Endothelial cell of umbilical vein (primary cell): ENCODE results near the gene CCDC6. TPM values are rescaled to one million over a fixed set of nuclear protein-coding genes. Genes with fewer than 3 reads are reported as not detected.

Experiments
- BruUV-seq: library from RNA; stranded (reverse); fragments of 400-500 nt; replicated peaks from 2 replicates; lab custom pipeline; 2021; lab: Mats Ljungman, UMichigan
- CTCF ChIA-PET: fragments of 300-600, 350-600 bp; sonication (Branson Sonifier 250); formaldehyde crosslinking; loops from one replicate; lab custom pipeline; 2021; ENCODE audit warnings: antibody characterized with exemption, inconsistent platforms; lab: Charles Lee
- POLR2A ChIA-PET: fragments of 300-600, 350-600 bp; sonication (Branson Sonifier 250); formaldehyde crosslinking; loops from one replicate; lab custom pipeline; 2021; ENCODE audit warnings: antibody characterized with exemption, inconsistent platforms; lab: Charles Lee
- DNase-seq: peaks from one replicate; pipeline ENCODE4 v3.0.0-alpha.2; 2011; ENCODE audit warnings: low read depth, low spot score
- FAIRE-seq: peaks from 2 replicates; lab custom pipeline; 2011; peaks lifted over from hg19 to GRCh38; lab: Jason Lieb, UNC
- H2AFZ ChIP-seq: 2 replicates; pipeline ENCODE4 v1.6.0; 2012; ENCODE audit warnings: low read depth, low read length, control low read depth, inconsistent platforms
- H3K27ac ChIP-seq: 2 replicates; pipeline ENCODE4 v1.5.1; 2011; ENCODE audit warnings: low read depth, mild to moderate bottlenecking, control low read depth, low read length, moderate library complexity; ENCODE audit not compliant: insufficient read depth
- H3K27me3 ChIP-seq, 2 experiments: 2 replicates each; pipeline versions ENCODE4 v1.6.0 to v1.6.1; 2011; ENCODE audit warnings: low read length in 2 of 2, mixed read lengths in 1 of 2; ENCODE audit not compliant: control insufficient read depth in 2 of 2, insufficient read depth in 2 of 2
- H3K36me3 ChIP-seq, 2 experiments: 2 replicates in 1 of 2; 3 replicates in 1 of 2; pipeline ENCODE4 v1.5.1; 2011; ENCODE audit warnings: low read length in 2 of 2, mild to moderate bottlenecking in 1 of 2, moderate library complexity in 1 of 2; ENCODE audit not compliant: control insufficient read depth in 2 of 2, insufficient read depth in 2 of 2; ENCODE audit errors: extremely low read depth in 1 of 2
- H3K4me1 ChIP-seq: 3 replicates; pipeline ENCODE4 v1.5.1; 2011; ENCODE audit warnings: mild to moderate bottlenecking, low read length; ENCODE audit not compliant: control insufficient read depth, insufficient read depth; ENCODE audit errors: extremely low read depth
- H3K4me2 ChIP-seq: 2 replicates; pipeline ENCODE4 v1.6.1; 2011; ENCODE audit warnings: low read length, control low read depth, mixed read lengths; ENCODE audit not compliant: insufficient read depth
- H3K4me3 ChIP-seq, 3 experiments: fragments of 200-600 bp in 1 of 3; sonication (generic), shearing (Covaris generic) in 1 of 3; replicated peaks in 1 of 3; 2 replicates each; pipeline ENCODE4 v1.5.1; 2011 to 2016; ENCODE audit warnings: control low read depth in 3 of 3, low read length in 3 of 3, mild to moderate bottlenecking in 2 of 3, inconsistent platforms in 1 of 3, low read depth in 1 of 3, moderate library complexity in 1 of 3; ENCODE audit not compliant: insufficient read depth in 1 of 3
- H3K79me2 ChIP-seq: 2 replicates; pipeline ENCODE4 v1.6.0; 2012; ENCODE audit warnings: low read length, inconsistent platforms; ENCODE audit not compliant: control insufficient read depth, insufficient read depth
- H3K9ac ChIP-seq: replicated peaks from 2 replicates; pipeline ENCODE3; 2011; ENCODE audit warnings: low read length, control low read depth; ENCODE audit not compliant: insufficient read depth; ENCODE audit errors: extremely low read depth
- H3K9me1 ChIP-seq: replicated peaks from 3 replicates; pipeline ENCODE4 v1.6.0; 2011; ENCODE audit warnings: mild to moderate bottlenecking, low read length; ENCODE audit not compliant: control insufficient read depth, insufficient read depth; ENCODE audit errors: extremely low read depth
- H3K9me3 ChIP-seq: replicated peaks from 2 replicates; pipeline ENCODE4 v1.5.1; 2012; ENCODE audit warnings: low read length, inconsistent platforms; ENCODE audit not compliant: control insufficient read depth, insufficient read depth
- H4K20me1 ChIP-seq: replicated peaks from 2 replicates; pipeline ENCODE3; 2011; ENCODE audit warnings: mild to moderate bottlenecking, low read length; ENCODE audit not compliant: control insufficient read depth, insufficient read depth; ENCODE audit errors: extremely low read depth
- EZH2 ChIP-seq: IDR thresholded peaks from 2 replicates; pipeline ENCODE4 v1.6.1; 2012; ENCODE audit warnings: borderline replicate concordance, low read depth, mild to moderate bottlenecking, moderate library complexity, low read length, inconsistent platforms; ENCODE audit not compliant: severe bottlenecking
- FOS ChIP-seq: IDR thresholded peaks from 2 replicates; pipeline ENCODE4 v1.6.1; 2011; ENCODE audit warnings: mild to moderate bottlenecking, low read length, moderate library complexity, borderline replicate concordance; ENCODE audit not compliant: insufficient read depth
- GATA2 ChIP-seq: IDR thresholded peaks from 2 replicates; pipeline ENCODE4 v1.7.0; 2011; ENCODE audit warnings: low read depth, mild to moderate bottlenecking, moderate library complexity, mixed read lengths, low read length; ENCODE audit not compliant: insufficient read length, insufficient read depth
- JUN ChIP-seq: IDR thresholded peaks from 2 replicates; pipeline ENCODE4 v1.6.1; 2011; ENCODE audit warnings: borderline replicate concordance, low read depth; ENCODE audit not compliant: insufficient read length, insufficient read depth
- MYC ChIP-seq: IDR thresholded peaks from one replicate; pipeline ENCODE4 v1.6.1; 2011; ENCODE audit warnings: mild to moderate bottlenecking, low read depth, low read length
- POLR2A ChIP-seq: IDR thresholded peaks from 2 replicates; pipeline ENCODE4 v1.6.1; 2012; ENCODE audit warnings: low read depth, mild to moderate bottlenecking, control low read depth, low read length
- POLR2AphosphoS5 ChIP-seq: IDR thresholded peaks from 2 replicates; pipeline ENCODE4 v1.6.1; 2012; ENCODE audit warnings: low read depth, mild to moderate bottlenecking, control low read depth, low read length, moderate library complexity; ENCODE audit not compliant: insufficient read depth
- dilution Hi-C: fragments of 300-500 bp; cut with MboI; formaldehyde crosslinking; loops from one replicate; pipeline ENCODE4 v1.15.0; 2019; ENCODE audit warnings: low sequenced_read_pairs; ENCODE audit not compliant: extremely low pct_ligation_motif_present
- intact Hi-C: fragments of 100-400 bp; cut with micrococcal nuclease; formaldehyde crosslinking; loops from one replicate; pipeline ENCODE4 v1.10.0; 2022
- polyA plus RNA-seq, 4 experiments: library from polyadenylated mRNA; depleted of rRNA in 3 of 4; stranded (reverse) in 3 of 4; unstranded in 1 of 4; fragments of >200 nt; gene quantifications; 2 replicates each; pipeline versions ENCODE4 v1.2.1 to v1.2.3, GENCODE V29; 2011 to 2012; ENCODE audit warnings: missing spikeins in 1 of 4
- total RNA-seq: library from RNA; stranded (reverse); gene quantifications from 2 replicates; pipeline ENCODE4 v1.2.3, GENCODE V29; 2021
- TF ChIP-seq, protein P1 (sequence below), 2 donors: IDR thresholded peaks; 1 replicate in 1 of 2; 2 replicates in 1 of 2; pipeline ENCODE4 v1.5.1; 2011; ENCODE audit warnings: low read length in 2 of 2, mild to moderate bottlenecking in 2 of 2, moderate library complexity in 2 of 2, control low read depth in 1 of 2, inconsistent platforms in 1 of 2, low read depth in 1 of 2; ENCODE audit not compliant: insufficient read depth in 1 of 2; ENCODE audit errors: extremely low read depth in 1 of 2
- TF ChIP-seq, protein P2 (sequence below): IDR thresholded peaks from 2 replicates; pipeline ENCODE4 v1.6.1; 2011; ENCODE audit not compliant: insufficient read depth, insufficient read length

Gene CCDC6
- total and polyA plus RNA-seq, 2 donors (not counting 3 experiments of a cell fraction or from before 2014, with no cell fraction given) = 16.8 to 36.8 TPM

DNA sequence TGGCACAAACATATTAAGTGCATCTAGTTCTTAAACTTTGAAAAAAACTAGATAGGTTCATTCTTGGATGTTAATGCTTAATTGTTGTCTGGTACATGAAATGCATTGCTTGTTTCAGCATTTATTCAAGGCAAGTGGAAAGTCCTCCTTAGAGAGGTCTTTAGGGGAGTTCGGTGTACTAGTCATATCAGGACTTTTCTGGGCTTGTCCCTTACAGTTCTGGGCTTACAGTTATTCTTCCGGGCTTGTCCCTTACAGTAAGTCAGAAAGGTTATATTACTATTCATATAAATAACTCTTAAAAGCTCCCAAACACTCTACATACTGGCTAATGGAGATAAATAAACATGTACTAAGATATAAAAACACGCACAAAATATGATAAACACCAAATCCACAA, 91.5 kb downstream of the CCDC6 start:
- dilution Hi-C loops (no loop called here), intact Hi-C loops (no loop called here)
- Histone ChIP-seq H3K27ac (no peak overlapping the region), H3K9me1 (no peaks in the 10 kb centered on the region), H3K79me2 (no peaks in the 10 kb centered on the region), H3K4me3 (no peak overlapping the region), H3K9ac (no peak overlapping the region), H3K9me3 (no peaks in the 10 kb centered on the region), H2AFZ (no peak overlapping the region), H3K27me3 (no peaks in the 10 kb centered on the region), H3K36me3 (peaks cover 0 to 6% of the 10 kb centered on the region in 2 experiments), H3K4me1 (peaks cover 8% of the 10 kb centered on the region), H4K20me1 (peaks cover 3% of the 10 kb centered on the region), H3K4me2 (no peak overlapping the region)
- no TSS peak for BruUV-seq
- ChIA-PET POLR2A (no interaction called here), CTCF (interaction anchor here (1.4 kb wide), 1 partner anchor 93 kb away, joined by 3 read pairs; no protein-coding TSS in a partner anchor)
- no peak for TF ChIP-seq JUN
- no peak for TF ChIP-seq GATA2
- no peak for TF ChIP-seq FOS
- no peak for TF ChIP-seq POLR2A
- TF ChIP-seq, protein P1, sequence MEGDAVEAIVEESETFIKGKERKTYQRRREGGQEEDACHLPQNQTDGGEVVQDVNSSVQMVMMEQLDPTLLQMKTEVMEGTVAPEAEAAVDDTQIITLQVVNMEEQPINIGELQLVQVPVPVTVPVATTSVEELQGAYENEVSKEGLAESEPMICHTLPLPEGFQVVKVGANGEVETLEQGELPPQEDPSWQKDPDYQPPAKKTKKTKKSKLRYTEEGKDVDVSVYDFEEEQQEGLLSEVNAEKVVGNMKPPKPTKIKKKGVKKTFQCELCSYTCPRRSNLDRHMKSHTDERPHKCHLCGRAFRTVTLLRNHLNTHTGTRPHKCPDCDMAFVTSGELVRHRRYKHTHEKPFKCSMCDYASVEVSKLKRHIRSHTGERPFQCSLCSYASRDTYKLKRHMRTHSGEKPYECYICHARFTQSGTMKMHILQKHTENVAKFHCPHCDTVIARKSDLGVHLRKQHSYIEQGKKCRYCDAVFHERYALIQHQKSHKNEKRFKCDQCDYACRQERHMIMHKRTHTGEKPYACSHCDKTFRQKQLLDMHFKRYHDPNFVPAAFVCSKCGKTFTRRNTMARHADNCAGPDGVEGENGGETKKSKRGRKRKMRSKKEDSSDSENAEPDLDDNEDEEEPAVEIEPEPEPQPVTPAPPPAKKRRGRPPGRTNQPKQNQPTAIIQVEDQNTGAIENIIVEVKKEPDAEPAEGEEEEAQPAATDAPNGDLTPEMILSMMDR (IDR thresholded peaks at IDR 0.05; ENCODE audit: extremely low read depth in 1 of 2, insufficient read depth in 1 of 2, low read depth in 1 of 2, low read length in 2 of 2) = no peak
- no peak for TF ChIP-seq POLR2AphosphoS5
- TF ChIP-seq MYC = no peak
- TF ChIP-seq, protein P2, sequence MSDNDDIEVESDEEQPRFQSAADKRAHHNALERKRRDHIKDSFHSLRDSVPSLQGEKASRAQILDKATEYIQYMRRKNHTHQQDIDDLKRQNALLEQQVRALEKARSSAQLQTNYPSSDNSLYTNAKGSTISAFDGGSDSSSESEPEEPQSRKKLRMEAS = no peak
- no peak for TF ChIP-seq EZH2
- DNase-seq = no peak
- FAIRE-seq = no peak
